ENCODE data around the gene INAVA.
"Not testable (repeated sequence)": the region's sequence is repeated elsewhere in the genome, so short reads cannot be mapped to it uniquely, and the experiment has no call there.

INAVA gene

DNA sequence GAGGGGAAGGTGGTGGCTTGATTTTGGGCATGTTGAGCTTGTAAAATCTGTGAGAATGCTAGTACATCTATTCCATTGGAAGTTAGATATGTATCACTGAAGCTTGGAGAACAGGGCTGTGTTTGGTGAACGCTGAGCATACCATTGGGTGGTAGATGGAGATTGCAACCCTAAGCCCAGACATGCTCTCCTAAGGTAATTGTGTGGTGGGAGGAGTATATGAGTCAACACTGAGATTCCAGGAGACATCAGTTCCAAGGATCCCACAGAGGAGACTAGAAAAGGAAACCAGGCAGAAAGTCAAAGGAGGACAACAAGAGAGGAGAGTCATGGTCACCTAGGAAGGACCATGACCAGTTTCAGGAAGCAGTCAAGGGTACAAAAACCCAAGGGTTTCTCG lies 68.4 kb downstream of the INAVA start:
- DNase-seq (ENCODE audit: low read depth), result no peak
- no peak overlapping the region for H3K4me3 ChIP-seq (ENCODE audit: control insufficient read depth, low read depth, low read length)
- TF ChIP-seq, protein P1, sequence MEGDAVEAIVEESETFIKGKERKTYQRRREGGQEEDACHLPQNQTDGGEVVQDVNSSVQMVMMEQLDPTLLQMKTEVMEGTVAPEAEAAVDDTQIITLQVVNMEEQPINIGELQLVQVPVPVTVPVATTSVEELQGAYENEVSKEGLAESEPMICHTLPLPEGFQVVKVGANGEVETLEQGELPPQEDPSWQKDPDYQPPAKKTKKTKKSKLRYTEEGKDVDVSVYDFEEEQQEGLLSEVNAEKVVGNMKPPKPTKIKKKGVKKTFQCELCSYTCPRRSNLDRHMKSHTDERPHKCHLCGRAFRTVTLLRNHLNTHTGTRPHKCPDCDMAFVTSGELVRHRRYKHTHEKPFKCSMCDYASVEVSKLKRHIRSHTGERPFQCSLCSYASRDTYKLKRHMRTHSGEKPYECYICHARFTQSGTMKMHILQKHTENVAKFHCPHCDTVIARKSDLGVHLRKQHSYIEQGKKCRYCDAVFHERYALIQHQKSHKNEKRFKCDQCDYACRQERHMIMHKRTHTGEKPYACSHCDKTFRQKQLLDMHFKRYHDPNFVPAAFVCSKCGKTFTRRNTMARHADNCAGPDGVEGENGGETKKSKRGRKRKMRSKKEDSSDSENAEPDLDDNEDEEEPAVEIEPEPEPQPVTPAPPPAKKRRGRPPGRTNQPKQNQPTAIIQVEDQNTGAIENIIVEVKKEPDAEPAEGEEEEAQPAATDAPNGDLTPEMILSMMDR (conservative IDR thresholded peaks at IDR 0.05; ENCODE audit: control insufficient read depth, insufficient read depth, low read depth, low read length), result no peak

DNA sequence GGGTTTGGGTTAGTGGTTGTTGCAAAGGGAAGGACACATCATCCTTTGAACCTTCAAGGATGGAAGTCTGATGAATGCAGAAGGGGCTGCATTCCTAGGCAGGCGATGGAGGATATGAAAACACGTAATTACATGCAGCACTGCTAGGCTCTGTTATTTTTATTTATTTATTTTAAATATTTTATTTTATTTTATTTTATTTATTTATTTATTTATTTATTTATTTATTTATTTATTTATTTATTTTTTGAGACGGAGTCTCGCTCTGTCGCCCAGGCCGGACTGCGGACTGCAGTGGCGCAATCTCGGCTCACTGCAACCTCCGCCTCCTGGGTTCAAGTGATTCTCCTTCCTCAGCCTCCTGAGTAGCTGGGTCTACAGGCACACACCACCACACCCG lies 69.2 kb downstream of the INAVA start:
- not testable (repeated sequence) for DNase-seq (ENCODE audit: low read depth); H3K4me3 ChIP-seq (ENCODE audit: control insufficient read depth, low read depth, low read length)
